HuH-7 (cell line): ENCODE measurements around the gene KLHDC3.

ENCODE experiments used
- DNase-seq: peaks from one replicate; pipeline ENCODE4 v3.0.0; 2011; ENCODE audit warnings: low spot score

Gene KLHDC3, protein sequence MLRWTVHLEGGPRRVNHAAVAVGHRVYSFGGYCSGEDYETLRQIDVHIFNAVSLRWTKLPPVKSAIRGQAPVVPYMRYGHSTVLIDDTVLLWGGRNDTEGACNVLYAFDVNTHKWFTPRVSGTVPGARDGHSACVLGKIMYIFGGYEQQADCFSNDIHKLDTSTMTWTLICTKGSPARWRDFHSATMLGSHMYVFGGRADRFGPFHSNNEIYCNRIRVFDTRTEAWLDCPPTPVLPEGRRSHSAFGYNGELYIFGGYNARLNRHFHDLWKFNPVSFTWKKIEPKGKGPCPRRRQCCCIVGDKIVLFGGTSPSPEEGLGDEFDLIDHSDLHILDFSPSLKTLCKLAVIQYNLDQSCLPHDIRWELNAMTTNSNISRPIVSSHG

DNA sequence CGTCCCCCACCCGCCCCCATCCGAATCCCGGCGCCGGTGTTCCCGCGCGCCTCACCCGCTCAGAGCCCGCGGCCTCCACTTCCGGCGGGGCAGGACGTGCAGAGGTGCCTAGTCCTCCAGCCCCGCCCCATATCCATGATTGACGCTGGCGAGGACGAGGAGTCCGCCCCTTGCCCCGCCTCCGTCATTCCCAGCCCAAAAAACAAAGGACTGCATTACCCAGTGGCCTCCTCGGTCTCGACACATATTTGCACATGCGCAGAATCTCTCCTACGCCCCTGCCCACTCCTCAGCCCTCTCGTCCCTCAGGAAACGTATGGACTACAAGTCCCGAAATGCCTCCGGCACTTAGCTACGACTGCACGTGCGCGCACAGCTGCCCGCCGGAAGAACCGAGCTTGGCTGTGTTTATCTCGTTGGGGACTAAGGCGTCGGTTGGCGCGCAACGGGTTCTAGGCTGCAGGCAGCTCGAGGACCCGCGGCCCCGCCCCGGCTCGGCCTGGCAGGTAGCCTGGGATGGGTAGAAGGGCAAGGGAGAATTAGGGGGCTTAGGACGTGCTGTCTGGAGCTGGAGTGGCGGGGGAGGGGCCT lies at the start of gene KLHDC3, which contains the start of gene MEA1:
TSS of gene KLHDC3 (plus strand) at position 407 of the 591 bp plus-strand sequence. CDS start 2,944 bp downstream, outside the sequence.
TSS of gene MEA1 (minus strand) at position 104 of the 591 bp plus-strand sequence. CDS start 133 bp downstream, outside the sequence.
- peak; percentile 94 for DNase-seq

DNA sequence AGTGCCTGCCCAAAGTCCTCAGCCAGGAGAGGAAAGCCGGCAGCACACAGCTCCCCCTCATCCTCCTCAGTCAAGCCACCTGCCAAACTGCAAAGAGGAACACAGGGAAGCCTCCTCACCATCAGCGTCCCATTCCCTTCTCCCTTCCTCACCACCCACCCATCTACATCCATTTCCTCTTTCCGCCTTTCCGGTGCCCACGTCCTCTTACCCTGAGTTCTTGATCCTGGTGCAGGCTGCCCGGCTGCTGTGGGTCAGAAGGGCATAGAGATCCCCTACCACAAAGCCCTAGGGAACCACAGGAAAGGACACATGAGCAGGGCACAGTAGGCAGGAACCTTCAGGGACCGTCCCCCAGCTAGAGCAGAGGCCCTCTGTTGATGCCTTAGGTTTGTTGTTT lies 47.5 kb upstream of the KLHDC3 start:
- no peak for DNase-seq

DNA sequence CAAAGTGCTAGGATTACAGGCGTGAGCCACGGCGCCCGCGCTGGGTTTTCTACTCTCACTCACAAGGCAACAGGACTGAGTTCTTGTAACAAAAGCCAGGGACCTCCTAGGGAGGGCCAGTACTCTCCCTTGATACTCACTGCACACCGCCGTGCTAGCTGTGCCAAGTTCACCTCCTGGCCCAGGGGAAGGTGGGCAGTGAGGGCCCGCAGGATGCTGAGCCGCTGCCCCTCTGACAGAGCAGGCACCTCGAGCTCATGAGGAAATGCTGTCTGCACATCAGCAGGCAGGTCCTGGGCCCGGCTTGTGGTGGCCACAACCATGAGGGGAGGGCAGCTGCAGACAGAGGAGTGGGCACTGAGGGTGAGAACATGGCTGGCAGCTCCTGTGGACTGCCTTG lies 46.8 kb upstream of the KLHDC3 start:
- no peak for DNase-seq

DNA sequence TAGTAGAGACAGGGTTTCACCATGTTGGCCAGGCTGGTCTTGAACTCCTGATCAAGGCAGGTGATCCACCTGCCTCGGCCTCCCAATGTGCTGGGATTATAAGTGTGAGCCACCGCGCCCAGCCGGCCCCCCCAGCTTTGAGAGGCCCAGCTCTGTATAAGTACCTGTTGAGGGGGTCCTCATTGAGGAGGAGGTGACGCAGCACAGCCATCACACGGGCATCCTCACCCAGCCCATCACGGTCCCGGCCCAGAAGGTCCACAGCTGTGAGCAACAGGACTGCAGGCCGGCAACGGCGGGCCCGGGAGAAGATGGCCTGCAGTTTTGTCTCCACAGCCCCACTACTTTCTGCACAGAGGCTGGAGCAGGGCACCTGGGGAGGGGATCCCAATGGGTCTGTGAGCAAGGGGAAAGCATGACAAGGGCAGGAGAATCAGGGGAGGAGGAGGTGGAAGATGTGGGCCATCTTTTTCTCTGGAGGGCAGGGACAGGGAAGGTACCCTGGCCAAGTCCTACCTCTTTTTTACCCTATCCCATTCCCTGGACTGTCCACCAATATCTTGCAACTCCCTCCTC lies 45.8 kb upstream of the KLHDC3 start:
- no peak for DNase-seq

DNA sequence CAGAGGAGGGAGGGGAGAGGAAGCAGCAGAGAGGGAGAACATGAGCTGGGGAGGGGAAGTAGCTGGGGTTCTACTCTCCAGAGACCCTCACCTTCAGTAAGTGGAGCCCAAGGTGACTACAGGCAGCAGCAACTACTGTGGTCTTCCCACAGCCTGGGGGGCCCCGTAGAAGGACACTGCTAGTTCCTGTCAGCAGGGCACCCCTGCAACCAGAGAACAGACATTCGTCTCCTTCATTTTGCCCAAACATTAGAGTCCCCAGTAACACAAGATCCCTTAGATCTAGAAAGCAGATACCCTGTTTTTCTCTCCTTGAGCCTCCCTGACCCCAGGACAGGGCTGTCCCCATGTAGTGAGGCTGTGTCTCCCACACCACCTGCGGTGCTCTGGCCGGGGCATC lies 45.3 kb upstream of the KLHDC3 start:
- no peak for DNase-seq

DNA sequence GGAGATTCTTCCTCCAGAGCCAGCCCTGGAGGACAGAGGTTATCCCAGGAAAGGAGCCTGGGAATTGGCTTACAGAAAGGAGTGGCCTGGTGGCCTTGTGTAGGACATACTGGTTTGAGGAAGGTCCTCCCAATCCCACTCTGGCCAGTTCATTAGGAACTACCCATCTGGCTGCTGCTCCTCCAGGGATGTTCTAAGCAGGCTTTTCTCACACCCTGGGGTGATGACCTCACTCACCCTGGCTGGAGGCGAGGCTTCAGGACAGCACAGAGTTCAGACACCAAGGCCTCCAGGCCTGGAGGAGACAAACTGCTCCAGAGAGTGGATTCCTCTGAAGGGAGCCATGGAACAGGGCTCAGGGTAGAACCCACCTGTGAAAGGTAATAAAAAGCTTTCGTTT lies 44.6 kb upstream of the KLHDC3 start:
- DNase-seq, result no peak

DNA sequence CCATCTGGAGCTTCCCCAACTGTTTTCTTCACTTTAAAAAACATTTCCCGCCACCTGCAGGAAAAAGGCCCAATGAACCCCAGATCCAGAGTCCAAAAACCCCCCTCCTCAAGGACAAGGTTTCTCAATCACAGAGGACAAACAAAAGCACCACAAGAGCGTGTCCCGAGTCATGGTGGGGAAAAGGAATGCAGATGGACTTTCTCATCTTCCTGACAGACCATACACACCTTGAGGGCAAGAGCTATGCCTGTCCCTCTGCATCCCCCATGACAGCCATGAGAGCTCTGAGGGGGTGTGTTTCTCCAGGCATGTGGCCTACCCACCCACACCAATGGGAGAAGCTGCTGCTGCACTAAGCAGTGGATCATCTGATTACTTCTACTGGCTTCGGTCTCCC lies 44.1 kb upstream of the KLHDC3 start:
- no peak for DNase-seq

DNA sequence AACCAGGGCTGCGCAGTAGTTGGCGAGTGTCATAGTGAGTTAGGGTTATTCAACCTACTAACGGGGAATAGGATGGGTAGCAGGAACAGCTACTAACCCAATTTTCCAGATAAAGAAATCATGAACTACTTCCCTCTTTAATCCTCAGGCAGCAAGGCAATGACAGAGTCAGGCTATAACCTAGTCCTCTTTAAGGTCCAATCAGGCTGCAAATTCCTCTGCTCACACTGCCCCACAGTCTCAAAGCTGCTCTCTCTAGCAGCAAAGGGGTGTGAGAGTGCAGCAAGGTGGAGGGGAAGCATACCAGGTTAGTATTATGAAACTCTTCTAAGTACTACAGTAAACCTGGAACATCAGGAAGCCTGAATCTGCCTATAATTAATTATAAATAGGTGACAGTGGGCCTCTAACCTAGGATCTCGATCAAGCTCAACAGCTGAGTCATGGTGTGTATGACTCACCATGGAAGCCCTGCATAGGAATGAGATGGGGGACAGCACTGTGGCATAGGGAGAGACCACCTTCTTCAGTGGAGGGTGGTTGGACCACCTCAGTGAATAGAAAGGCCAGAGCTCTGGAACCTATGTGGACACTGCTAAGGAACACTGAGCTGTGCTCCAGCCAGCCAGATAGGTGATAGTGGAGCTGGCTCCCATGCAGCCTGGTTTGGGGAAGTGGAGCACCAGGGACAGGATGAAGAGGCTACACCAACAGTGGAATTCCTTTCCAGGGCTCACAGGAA lies 43.0 kb upstream of the KLHDC3 start:
- DNase-seq, result no peak

DNA sequence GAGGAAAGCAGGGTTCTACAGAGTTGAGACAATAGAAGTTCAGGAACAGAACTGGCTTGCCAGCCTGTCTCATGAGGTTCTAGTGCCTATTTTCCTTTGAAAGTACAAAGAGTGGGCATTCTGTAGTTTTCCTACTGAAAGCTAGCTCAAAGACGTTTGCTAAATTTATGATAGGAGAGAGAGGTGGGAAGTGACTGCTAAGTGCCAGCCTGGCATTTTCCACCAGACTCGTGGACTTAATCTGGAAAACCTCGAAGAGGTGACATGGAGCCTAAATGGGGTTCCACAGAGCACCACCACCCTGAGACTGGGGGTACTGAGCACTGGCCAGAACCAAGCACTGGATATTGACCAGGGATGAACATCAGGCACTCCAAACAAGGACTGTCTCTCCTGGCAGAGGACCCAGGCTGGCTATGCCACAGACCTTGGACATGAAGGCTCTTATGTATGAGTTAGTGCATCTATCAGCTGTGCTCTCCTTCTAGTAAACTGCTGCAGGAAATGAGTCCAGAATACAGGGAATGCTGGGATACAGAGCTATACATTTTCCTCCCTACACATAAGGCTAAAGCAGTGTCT lies 42.2 kb upstream of the KLHDC3 start:
- no peak for DNase-seq

DNA sequence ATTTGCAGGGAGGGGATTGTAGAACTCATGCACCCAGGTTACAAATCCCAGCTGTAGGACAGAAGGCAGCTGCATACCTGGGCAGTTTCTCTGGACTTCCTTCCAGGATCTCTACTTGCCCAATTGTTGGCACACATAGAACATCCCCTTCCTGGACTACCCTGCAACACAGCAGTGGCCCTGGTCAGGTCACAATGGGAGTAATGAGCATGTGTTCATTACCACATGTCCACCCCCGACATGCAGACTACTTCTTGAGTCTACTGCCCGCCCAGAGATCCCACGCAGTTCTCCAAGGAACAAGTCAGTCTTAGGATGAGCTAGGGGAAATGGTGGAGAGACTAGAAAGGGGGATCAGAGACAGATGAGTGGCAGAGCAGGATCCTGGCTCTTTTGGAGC lies 40.1 kb upstream of the KLHDC3 start:
- DNase-seq, result no peak

DNA sequence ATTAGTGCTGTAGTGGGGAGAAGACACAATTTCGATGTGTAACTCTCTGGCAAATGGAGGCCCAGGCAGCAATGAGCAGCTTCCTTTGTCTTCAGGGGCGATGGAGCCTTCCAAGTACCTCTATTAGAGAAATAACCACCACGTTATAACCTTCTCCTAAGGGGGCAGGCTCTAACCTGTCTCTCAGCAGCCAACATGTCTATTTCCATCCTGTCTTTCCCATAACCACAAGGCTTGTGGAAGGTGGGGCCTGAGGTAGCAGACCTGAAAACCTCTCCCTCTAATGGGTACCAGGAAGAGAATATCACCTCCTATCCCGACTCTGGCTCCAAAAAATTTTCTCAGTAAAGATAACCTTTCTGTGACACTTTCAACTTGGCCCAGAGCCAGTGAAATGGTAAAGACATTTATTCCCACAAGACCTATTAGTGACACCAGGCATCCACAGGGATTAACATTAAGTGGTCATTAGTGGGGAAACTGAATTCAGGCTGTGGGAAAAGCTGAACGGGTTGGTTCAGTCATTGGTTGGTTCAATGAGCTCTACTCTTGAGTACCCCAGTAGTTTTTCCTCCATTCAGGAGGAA lies 39.0 kb upstream of the KLHDC3 start:
- DNase-seq, result no peak

DNA sequence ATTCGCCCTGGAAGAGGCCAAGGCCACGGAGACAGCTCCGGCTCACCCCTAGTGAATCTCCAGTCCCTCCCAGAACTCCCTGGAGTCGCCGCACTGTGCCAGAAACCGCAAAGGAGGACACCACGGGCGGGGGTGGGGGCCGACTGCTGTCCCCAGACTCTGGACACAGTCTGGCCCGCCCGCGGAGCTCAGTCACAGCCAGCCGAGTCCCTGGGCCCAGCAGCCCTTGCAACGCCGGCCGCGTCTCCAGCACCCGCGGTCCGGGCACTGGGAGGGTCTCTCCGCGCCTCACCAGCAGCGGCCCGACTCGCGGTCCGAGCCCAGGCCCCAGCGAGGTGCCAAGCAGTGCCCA lies 35.6 kb upstream of the KLHDC3 start:
- peak; percentile 44 for DNase-seq

DNA sequence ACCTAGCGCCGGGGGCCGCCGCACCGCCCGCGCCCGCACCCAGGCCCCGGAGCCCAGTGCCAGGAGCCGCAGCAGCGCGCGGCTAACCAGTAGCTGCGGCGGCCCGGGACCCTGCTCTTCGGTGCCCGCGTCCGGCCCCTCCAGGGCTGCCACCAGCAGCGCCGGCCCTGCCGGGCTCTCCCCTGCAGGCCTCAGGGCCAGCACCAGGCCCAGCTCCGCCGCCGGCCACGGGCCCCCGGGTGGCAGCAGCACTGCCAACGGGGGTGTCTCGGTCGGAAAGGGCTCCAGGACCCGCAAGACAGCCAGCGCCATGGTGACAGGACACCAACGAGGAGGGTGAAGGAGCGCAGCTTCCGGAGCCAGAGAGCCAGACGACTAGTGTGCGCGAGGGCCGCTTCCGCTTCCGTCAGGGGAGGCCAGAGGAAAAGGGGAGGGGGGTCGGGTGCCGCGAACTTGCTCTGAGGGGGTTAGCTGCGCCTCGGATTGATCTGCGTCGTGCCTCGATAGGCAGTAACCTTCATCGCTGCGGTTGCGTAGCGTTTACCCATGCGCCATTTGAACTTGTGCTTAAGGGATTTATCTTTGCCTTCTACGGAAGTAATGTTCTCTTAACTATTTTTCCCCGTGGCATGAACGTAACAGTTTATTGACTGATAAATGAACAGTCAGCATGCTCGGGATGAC lies 35.1 kb upstream of the KLHDC3 start, which contains the start of gene PEX6:
TSS of gene PEX6 (minus strand) at position 343 of the 684 bp plus-strand sequence. CDS start at position 312, 31 bp downstream.
- peak; percentile 82 for DNase-seq

DNA sequence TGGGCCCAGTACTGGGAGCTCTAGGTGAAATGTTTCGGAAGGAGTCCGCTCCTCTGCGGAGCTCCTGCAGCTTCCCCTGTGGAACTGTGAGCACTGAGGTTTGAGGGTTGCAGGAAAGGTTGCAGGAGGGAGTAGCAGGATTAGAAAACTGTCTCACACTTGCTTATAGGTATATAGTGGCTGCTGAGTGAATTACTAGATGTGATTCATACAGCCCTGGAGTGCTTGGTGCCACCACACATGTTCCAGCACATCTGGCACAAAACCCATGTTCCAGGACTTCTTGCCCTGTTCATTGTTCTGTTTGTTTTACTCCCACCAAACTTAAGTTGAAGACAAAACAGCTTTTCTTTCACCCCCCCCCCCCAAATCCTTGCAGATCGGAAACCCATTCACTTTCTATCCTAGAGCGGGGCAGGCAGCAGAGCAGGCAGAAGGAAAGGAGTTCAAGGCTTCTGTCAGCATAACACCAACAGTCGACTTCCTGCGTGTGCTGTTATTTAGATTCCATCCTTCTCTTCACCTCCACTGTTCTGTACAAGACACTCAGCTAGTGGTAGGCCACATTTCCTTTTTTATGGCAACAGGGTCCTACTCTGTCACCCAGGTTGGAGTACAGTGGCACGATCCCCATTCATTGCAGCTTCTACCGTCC lies 34.4 kb upstream of the KLHDC3 start:
- DNase-seq, result peak; percentile 39

DNA sequence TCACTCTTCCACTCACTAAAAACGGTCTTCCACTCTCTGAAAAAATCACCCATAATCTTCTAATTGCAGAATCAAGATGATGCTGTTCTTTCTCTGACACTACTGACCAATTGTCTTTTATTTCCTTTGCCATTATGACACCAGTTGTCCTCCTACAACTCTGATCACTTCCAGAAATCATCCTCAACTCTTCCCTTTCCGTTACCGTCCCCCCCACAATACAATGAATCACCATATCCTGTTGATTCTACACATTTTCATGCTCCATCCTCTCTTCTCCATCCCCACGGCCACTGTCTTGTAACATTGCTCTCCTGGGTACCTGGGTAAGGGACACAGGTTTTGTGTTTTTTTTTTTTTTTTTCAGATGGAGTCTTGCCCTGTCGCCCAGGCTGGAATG lies 32.2 kb upstream of the KLHDC3 start:
- DNase-seq, result no peak

DNA sequence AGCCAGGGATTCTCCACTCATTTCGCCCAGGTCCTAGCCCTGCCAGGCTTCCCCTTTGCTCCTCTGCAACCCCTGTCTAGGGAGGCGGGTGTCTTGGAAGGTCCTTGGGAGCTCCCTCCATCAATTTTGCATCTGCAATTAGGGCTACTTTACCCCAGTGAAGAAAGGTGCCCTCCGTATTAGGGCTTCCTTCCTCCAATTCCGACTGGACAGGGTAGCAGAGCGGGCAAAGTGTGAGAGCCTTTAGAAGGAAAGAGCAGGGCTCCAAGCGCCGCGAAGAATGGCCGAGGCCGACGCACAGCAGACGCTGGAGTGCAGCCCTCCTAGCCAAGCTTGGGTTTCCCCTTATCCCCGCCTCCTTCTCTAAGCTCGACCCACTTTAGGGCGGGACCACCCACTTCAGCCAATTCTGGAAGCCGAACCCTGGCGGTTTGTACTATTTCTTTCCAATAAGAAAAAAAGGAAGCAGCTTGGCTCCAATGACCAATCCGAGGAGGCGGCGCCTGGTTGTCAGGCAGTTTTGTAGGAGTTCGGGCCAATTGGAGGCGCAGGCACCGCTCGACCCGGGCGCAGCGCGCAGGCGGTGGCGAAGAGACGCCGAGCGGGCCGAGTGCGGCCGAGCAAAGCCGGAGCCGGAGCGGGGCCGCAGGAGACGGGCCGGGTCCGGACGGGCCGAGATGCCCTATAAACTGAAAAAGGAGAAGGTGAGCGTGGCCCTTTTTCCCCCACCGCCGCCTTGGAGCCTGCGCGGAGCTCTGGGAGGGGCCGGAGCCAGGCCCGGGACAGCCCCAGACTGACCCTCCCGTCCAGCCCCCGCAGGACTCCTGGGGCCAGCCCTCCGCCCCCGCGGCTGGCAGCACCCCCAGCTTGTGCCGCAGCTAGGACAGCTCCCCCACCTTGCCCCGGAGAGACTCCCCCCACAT lies 29.8 kb upstream of the KLHDC3 start, which contains the start of gene PPP2R5D:
TSS of gene PPP2R5D (plus strand) at position 570 of the 923 bp plus-strand sequence. CDS start at position 678, 108 bp downstream.
- DNase-seq, result peak; percentile 92

DNA sequence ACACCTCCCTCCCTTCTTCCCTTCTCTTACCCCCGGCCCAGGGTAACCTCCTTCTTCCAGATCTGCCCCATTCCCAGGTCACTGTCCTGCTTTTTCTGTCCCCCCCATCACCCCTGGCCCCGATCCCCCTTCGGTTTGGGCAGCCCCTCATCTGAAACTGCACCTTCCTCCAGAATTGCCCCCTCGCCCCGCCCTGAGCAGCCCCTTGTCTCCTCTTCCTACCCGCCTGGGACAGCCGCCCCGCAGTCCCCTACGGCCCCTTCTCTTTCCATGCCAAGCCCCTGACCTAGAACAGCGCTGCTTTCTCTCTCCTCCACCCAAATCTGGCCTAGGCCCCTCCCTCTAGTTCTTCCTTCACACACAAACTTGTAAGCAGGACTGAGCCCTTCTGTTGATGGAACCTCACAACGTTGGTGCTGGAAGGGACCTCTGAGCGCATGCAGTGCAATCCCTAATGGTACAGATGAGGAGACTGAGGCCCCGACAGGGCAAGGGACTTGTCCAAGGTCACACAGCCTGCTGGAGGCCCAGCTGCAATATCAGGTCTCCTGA lies 29.0 kb upstream of the KLHDC3 start:
- DNase-seq, result no peak

DNA sequence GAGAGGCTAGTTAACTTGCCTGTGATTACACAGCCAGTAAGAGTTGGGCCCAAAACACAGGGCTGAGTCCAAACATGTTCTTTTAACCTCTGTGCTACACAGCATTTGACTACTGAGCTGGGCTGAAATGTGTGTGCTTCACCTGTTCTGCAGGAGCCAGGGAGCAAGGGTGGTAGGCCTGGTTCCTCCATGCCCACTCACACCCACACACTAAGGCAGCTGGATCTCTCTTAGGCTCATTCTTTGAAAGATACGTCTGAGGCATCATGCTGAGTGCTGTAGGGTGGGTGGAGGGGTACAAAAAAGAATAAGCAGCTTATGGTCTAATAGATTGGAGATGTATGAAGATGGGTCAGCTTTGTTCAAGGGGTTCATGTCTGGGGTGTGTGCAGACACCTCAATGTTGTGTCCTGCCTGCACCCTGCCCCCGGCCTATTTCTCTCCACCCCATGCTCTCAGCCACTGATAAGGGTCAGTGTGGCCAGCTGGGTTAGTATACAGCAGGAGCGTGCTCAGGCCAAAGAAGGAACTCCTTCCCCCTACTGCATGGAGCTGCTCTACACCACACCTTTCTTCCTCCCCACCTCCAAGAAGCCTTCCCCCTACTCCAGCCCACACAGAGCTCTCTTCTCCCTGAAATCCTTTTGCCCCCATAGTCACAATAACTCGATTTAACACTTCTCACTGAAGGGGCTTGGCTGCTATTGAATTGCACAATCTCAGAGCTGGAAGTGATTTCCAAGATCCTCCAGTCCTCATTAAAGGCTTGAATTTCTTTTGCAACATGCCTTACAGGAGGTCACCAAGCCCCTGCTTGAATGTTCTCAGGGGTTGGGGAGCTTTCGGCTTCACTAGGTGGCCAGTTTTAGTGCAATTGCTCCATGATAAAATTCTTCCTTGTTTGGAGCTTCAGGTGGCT lies 26.3 kb upstream of the KLHDC3 start:
- DNase-seq, result no peak
